Gastroesophageal sphincter (tissue), 3 donors: ENCODE results near the gene ZNF597.

Source experiments
- CTCF ChIP-seq, 4 experiments: fragments of 200-600 bp in 2 of 4; fragments of 450-650 bp in 2 of 4; sonication (generic) in 1 of 4; IDR thresholded peaks; one replicate each; pipeline ENCODE4 v1.5.1; 2017 to 2019; ENCODE audit warnings: antibody characterized with exemption in 4 of 4, mild to moderate bottlenecking in 2 of 4, moderate library complexity in 2 of 4
- POLR2A ChIP-seq, 2 donors: fragments of 450-650 bp; IDR thresholded peaks; one replicate each; pipeline ENCODE4 v1.6.1; 2017; ENCODE audit warnings: antibody characterized with exemption in 2 of 2, mild to moderate bottlenecking in 2 of 2, moderate library complexity in 1 of 2

- TF ChIP-seq CTCF (IDR thresholded peaks at IDR 0.05), result no peak
- TF ChIP-seq POLR2A (IDR thresholded peaks at IDR 0.05), result no peak
These were observed 41.9 kb upstream of the ZNF597 start for GRCh38 chr16:3485097-3485745.
